Transverse colon (tissue), 3 donors: ENCODE measurements around the gene ARHGAP40.

Experiments used
- EP300 ChIP-seq: sonication (generic); formaldehyde crosslinking; IDR thresholded peaks from one replicate; pipeline ENCODE4 v1.6.1; 2017; ENCODE audit warnings: antibody characterized with exemption, low read depth
- POLR2A ChIP-seq: fragments of 450-650 bp; IDR thresholded peaks from one replicate; pipeline ENCODE4 v1.6.1; 2016; ENCODE audit warnings: antibody characterized with exemption, mild to moderate bottlenecking, moderate library complexity
- TF ChIP-seq, protein P1 (sequence below), 5 experiments: fragments of 200-600 bp in 3 of 5; fragments of 450-650 bp in 2 of 5; sonication (generic) in 3 of 5; IDR thresholded peaks; 1 replicate in 2 of 5; 2 replicates in 3 of 5; pipeline ENCODE4 v1.5.1; 2016 to 2017; ENCODE audit warnings: antibody characterized with exemption in 5 of 5, inconsistent platforms in 3 of 5, mild to moderate bottlenecking in 2 of 5, moderate library complexity in 1 of 5

- TF ChIP-seq POLR2A = no peak
- TF ChIP-seq EP300 = no peak
- TF ChIP-seq, protein P1, sequence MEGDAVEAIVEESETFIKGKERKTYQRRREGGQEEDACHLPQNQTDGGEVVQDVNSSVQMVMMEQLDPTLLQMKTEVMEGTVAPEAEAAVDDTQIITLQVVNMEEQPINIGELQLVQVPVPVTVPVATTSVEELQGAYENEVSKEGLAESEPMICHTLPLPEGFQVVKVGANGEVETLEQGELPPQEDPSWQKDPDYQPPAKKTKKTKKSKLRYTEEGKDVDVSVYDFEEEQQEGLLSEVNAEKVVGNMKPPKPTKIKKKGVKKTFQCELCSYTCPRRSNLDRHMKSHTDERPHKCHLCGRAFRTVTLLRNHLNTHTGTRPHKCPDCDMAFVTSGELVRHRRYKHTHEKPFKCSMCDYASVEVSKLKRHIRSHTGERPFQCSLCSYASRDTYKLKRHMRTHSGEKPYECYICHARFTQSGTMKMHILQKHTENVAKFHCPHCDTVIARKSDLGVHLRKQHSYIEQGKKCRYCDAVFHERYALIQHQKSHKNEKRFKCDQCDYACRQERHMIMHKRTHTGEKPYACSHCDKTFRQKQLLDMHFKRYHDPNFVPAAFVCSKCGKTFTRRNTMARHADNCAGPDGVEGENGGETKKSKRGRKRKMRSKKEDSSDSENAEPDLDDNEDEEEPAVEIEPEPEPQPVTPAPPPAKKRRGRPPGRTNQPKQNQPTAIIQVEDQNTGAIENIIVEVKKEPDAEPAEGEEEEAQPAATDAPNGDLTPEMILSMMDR (IDR thresholded peaks at IDR 0.05) = no peak
Observed at GRCh38 chr20:38564680-38565079, 36.9 kb upstream of the ARHGAP40 start.
